Middle frontal gyrus (tissue), 1 donor: Measurements from ENCODE around the gene APCDD1L.
"Not testable (repeated sequence)": the region's sequence is repeated elsewhere in the genome, so short reads cannot be mapped to it uniquely, and the experiment has no call there.

ENCODE experiments used
- DNase-seq: peaks from one replicate; pipeline ENCODE4 v3.0.0-alpha.2; 2015; ENCODE audit warnings: low spot score; ENCODE audit errors: extremely low spot score

The APCDD1L gene

DNA sequence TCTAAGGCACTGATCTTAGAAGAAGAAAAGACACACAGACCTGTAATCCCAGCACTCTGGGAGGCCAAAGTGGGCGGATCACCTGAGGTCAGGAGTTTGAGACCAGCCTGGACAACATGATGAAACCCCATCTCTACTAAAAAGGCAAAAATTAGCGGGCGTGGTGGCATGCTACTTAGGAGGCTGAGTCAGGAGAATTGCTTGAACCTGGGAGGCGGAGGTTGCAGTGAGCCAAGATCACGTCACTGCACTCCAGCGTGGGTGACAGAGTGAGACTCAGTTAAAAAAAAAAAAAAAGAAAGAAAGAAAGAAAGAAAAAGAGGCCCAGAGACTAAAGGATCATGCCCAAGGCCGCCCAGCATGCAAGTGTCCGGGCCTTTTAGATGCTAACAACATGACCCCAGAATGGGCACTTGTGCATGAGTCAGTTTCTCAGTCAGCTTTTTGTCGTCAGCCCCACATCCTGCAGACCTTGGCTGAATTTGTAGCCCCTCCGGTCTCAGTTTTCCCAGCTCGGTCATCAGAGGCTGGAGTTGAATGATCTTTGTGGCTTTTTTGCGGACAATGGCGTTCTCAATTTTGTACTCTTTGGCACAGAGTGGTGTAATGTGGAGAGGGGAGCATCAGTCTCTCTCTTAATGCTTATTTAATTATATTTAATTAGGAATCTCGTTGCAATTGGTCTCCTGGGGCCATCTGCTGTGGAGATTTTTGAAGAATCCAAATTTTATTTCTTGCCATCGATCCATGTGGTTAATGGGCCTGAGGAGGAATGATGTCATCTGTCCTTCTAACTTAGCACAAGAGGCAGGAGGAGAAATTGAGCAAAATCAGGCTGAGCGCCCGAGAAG lies 30.6 kb upstream of the APCDD1L start:
- DNase-seq, result no peak

DNA sequence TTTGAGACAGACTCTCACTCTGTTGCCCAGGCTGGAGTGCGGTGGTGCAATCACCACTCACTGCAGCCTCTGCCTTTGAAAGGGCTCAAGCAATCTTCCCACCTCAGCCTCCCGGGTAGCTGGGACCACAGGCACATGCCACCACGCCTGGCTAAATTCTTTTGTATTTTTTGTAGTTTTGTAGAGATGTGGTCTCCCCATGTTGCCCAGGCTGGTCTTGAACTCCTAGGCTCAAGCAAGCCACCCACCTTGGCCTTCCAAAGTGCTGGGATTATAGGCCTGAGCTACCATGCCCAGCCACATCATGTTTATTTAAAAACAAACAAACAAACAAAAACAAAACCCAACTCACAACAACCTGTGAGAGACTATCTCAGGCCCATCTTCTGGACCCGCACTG lies 29.7 kb upstream of the APCDD1L start:
- DNase-seq, result no peak

DNA sequence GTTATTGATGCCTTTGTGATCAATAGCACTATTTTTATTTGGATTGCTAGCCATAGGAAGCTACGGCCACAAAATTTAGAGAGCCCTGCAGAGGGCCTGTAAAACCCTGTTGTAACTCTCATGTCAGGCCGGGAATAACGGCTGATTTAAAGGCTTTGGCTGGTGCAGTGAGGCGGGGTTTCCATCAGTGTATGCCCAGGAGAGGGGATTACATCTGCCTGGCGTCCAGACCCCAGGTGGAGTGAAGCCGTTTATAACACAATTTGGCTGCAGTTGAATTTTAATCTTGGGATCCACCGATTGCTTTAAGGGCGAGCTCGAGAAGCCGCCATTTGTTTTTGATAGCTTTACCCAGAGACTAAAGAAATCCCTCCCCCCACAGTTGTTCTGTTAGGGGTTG lies 29.1 kb upstream of the APCDD1L start:
- no peak for DNase-seq

DNA sequence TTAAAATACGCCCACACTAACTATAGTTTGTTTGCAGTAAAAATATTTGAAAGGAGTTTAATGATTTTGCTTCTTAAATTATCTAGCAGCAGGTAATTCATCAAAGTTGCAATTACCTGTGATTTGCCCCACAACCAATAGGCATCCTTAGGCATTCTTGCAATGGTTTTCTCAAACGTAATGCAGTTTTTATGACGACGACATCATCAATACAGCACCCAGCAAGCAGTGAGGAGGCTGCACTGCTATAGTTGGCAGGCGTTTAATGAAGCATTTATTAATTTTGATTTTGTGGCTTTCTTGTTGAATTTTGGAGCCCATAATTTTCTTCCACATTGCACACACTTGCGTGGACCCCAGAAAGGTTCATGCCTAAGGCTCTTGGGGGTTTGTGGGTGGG lies 28.1 kb upstream of the APCDD1L start:
- no peak for DNase-seq

DNA sequence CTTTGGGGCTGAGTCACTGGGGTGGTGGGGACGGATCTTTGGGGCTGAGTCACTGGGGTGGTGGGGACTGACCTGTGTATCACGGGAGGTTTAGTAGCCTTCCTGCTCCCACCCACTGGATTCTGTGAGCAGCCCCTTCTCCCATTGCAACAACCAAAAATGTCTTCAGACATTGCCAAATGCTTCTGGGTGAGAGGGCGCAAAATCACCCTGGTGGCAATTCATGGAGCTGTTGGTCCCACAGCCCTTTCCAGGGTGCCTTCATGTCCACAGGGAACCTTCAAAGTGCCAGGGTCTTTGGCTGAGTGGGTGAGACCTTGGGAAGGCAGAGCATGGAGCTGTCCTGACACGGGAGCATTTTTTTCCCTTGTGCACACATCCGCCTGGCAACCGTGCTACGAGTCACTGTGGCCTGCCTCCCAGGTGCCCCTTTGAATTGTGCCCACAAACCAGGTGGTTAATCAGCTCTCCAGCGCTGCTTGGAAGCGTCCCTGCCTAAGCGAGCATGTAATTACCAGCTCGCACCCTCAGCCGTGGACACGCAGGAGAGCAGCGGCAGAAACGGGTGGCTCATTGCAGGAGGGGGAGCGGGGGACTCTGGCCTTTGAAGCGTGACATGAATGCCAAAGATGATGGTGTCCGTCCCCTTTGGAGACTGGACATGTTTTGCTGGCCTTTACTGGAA lies 27.4 kb upstream of the APCDD1L start:
- DNase-seq, result no peak

DNA sequence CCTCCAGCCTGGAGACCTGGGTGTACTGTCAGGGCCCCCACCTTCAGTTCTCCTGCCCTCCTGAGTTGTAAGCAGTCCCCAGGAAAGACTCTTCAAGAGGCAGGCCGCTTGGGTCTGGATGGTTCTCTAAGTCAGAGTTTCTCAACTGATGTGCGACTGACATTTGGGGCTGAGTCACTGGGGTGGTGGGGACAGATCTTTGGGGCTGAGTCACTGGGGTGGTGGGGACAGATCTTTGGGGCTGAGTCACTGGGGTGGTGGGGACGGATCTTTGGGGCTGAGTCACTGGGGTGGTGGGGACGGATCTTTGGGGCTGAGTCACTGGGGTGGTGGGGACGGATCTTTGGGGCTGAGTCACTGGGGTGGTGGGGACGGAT lies 26.8 kb upstream of the APCDD1L start:
- not testable (repeated sequence) for DNase-seq

DNA sequence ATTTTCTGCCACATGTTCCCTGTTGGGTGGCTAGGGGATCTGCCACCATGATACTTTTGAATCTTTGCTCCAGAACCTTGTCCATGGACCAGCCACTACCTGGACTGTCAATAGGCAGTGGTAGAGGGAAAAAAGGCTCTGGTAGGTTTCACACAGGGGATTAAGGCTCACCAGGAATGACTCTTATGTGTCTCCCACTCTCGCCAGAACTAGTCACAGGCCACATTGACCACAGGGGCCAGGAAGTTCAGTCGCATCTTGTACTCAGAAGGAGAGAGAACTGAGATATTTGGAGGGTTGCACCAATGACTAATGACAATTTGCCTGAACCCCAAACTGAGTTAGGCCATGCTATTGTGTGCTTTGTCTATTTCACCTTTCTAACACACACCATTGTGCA lies 23.6 kb upstream of the APCDD1L start:
- DNase-seq, result no peak

DNA sequence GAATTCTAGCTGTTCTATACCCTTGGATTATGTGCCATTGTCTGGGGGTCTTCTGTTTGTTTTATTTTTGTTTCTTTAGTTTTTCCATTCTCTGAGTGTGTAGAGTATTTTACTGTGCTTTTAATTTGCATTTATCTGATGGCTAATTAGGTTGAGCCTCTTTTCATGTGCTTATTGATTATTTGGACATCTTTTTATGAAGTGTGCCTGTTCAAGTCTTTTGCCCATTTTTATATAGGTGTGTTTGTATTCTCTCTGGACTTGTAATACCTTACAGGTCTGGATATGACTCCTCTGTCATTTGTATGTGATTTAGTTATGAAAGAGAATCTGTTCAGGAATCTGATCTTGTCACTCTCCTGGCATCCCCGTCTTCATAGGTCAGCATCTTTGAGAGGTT lies 22.6 kb upstream of the APCDD1L start:
- DNase-seq, result no peak

DNA sequence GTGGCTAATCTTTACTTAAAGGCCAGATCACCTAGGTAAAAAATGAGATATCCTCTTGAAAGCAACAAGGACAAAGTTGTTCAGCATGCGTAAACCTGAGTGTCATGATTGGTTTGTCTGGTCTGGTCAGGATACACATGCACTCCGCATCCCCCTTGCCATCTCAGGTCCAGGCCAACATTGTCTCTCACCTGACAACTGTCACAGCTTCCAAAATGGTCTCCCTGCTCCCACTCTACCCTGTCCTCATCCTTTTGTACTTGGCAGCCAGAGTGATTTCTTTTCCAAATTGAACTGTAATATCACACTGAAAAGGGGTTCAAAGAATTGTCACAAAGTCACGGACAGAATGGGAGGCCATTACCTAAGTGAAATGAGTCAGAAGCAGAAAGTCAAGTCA lies 21.1 kb upstream of the APCDD1L start:
- no peak for DNase-seq

DNA sequence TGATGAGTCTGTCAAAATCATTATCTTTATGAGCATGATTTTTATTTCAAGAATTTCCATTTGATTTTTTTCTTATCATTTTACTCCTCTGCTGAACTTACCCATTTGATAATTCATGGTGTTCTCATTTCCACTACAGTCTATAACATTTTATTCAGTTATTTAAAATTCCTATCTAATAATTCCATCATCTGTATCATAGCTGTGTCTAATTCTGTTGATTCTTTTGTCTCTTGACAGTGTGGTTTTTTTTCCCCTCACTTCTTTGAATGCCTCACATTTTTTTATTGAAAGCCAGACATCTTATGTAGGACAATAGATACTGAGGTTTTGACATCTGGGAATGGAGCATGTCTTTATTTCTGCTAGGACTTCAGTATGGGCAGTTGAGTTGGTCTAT lies 16.5 kb upstream of the APCDD1L start:
- no peak for DNase-seq

DNA sequence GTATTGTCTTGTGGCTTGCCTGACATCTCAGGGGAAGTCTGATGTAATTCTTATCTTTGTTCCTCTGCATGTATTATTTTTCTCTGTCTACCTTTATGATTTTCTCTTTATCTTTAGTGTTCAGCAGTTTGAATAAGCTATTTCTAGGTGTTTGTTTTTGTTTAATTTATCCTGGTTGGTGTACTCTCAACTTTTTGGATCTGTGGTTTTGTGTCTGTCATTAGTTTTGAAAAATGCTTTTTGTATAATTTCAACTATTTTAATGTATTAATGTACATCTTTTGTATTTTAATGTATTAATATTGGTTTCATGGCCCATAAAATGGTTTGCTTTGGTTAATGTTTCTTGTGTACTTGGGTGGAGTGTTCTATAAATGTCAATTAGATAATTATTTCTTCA lies 15.9 kb upstream of the APCDD1L start:
- DNase-seq, result no peak

DNA sequence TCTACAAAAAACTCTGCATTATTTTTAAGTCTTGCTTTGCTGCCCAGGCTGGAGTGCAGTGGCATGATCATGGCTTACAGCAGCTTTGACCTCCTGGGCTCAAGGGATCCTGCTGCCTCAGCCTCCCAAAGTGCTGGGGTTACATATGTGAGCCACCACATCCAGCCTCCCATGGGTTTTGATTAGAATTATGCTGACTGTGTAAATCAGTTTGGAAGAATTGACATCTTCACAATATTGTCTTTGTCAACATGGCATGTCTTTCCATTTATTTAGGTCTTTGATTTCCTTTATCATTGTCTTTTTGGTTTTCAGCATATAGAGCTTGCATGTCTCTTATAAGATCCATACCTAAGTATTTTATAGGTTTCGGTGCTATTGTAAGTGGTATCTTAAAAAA lies 13.2 kb upstream of the APCDD1L start:
- no peak for DNase-seq

DNA sequence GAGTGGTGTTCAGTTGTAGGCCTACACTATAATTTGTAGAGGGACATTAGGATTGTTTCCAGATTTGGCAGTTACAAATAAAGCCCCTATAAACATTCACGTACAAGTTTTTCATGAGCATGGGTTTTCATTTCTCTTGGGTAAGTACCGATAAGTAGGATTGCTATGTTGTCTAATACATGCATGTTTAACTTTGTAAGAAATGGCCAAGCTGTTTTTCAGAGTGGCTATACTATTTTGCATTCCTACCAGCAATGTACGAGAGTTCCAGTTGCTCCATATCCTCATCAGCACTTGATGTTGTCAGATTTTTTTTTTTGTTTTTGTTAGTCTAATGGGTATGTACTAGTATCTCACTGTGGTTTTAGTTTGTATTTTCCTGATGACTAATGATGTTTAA lies 11.2 kb upstream of the APCDD1L start:
- DNase-seq, result no peak

DNA sequence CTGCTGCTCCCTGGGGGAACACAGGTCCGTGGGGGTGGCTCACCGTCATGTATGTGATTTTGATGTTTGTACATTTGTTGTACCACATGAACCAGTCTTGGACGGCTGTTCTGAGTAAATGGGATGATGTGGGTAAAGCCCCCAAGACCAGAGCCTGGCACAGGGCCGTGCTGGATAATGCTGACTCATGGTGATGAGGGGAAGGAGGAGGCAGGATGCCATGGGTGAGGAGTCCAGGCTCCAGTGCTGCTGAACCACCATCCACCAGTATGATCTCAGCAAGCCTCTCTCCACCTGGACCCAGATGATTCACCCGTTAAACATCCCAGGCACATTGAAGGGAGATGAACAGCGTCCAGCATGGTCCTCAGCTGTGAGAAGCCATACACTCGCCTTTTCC lies 9.6 kb upstream of the APCDD1L start:
- DNase-seq, result no peak

DNA sequence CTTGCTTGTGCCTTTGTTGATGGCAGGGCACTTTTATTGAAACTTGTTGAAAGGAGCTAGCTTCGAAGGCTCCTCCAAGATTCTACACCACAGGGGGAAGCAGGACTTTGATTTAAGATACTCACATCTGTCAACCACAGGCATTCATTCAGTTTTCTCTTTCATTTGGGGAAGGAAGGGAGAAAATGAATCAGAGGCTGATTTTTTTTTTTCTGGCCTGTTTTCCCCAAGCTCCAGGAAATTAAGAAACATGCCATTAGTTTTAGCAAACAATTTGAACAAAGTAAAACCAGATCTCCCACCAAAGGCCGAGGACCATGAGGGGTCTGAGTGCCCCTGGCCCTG lies 8.7 kb upstream of the APCDD1L start:
- DNase-seq, result no peak

DNA sequence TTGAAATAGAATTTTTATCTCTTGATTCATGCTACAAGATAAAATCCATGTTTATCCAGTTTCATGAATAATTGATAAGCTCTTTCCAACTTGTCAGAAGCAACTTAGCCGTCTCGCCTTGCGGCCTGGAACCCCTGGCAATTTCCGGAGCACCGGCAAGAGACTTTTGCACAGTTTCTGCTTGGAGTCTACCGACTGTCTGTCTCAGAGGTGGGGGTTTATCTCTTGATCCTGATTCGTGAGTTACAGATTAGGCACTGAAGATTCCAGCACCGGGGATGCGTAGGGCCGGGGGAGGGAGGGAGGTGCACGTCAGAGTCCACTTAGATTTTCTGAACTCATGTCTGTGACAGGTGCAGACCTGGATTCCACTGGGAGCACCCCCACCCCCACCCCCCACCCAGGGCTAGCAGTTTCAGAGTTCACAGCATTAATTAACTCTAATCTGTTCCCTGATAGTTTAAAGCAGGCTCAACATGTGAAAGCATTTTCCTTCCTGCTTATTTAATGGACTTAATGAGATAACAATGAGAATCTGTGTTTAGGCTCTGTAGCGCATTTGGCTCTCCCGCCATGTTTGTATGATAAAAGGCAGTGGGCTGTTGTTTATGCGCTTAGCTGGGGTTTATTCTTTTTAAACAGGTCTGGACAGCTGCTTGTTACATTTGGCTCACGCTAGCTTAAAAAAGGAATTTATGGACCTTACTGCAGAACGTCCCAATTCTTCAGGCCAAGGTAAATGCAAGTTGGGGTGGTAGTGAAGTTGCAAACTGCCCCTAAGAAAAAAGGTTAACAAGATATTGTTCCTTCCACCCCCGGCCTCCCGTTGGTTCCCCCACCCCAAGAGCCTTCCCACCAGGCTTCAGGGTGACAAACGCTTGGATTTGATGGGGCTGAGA lies 8.1 kb upstream of the APCDD1L start:
- no peak for DNase-seq

DNA sequence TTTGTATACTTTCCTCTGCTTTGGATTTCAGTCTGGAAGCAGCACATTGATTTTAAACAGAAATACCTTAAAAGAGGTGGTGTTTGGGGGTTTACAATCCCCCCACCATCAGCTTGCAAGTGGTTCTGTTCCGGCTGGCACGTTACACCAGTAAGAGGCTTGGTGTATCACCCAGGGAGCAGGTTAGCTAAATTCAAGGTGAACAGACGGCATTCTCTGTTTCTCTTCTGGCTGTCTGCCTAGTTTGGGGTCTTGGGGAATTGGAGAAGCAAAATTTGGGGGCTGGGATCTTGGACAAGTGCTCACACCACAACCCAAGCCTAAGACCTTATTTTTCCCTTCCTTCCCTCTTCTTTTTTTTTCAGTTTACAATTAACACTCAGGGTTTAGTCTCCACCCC lies 7.5 kb upstream of the APCDD1L start:
- DNase-seq, result no peak

DNA sequence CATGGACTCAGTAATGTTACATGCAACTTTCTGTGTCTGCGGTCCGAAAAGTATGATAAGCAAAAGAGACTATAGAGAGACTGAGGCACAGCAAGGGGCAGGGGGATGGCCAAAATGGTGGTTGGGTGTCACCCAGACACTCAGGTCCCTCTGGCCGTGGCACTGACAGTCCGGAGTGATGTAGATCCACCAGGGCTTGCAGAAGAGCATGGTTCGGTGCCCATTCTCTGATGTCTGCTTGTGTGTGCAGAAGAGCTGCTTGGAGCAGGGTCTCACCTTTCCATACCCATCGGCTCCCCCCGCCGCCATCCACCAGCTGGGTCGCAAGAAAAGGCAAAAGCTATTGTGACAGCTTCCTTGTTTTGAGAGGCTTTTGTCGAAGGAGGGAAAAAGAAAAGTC lies 6.6 kb upstream of the APCDD1L start:
- DNase-seq, result no peak

DNA sequence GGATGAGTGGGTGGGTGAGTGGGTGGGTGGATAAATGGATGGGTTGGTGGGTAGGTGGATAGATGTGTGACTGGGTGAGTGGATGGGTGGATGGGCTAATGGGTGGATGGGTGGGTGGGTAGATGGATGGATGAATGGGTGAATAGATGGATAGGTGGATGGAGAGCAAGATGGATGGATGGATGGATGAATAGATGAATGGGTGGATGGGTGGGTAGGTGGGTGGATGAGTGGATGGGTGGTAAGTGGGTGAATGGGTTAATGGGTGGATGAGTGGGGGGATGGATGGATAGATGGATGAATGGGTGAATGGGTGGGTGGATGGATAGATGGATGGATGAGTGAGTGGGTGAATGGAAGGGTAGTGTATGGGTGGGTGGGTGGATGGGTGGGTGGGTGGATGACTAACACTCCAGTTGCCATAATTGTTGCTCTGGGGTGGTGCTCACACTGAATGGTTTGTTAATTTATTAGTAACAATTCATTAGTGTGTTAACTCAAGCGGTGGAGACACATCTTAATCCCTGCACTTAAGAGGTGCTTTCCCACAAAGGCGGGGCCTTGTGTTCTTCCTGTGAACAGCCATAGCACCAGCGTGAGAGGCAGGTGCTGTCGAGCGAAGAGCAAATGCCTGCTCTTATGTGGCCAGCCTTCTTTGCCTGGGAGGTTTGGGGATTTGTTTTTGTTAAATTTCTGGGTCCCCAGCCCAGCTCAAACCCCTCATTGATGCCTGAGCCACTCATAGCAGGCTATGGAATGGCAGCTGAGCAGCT lies 4.9 kb upstream of the APCDD1L start:
- DNase-seq, result no peak

DNA sequence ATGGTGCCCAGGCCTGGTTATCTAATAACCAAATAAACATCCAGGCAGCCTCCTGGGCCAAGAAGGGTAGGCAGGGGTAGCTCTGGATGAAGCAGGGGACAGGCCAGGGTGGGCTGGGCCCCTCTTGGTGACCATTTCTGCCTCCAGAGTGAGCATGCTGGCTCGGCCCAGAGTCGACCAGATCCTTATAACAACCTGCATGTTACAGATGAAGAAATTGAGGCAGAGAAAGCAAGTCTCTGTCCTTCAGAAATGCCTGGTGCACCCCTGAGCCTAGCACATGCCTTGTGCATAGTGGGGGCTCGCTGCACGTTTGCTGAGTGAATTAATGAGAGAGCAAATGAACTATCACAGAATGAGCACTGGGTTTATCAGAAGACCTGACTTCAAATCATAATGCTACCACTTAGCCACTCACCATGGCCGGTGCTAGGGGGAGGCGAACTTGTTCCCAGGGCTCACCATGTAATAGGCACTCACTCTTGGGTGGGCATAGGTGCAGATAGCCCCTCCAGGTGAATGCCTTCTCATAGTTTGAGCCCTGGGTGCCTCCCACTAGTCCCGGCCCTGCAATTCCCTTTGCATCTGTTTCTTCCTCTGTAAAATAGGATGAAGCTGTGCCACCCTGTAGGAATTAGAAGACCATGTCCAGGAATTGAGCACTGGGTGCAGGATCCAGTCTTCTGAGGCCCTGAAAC lies 3.8 kb upstream of the APCDD1L start:
- no peak for DNase-seq

DNA sequence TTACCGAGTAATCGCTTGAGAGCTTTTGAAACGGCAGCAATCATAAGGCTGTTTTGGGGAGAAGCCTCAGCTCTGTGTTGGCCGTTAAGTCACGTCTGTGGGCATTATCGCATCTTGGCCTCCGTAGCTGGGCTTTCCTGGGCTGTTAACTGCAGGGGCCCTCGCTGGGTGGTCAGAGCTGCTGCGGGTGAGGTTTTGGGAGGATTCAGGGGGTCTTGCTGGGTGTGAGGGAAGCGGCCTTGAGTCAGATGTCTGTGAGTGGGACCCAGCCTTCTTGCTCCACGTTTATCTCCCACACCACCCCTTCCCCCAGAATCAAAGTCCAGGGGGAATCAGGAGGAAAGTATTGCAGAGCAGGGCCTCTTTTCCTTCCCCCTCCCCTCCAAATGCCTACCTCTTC lies 3.2 kb upstream of the APCDD1L start:
- DNase-seq, result no peak
